Measurements from ENCODE around the gene DCHS2. TPM values are rescaled to one million over a fixed set of nuclear protein-coding genes. Genes with fewer than 3 reads are reported as not detected.
A peak's percentile ranks its signal among the peaks of the same experiment; 100 is the strongest.

DCHS2 gene
- total RNA-seq, 1 donor from 2014 or later: not detected

- DNase-seq (ENCODE audit: low spot score in 2 of 2): no peak
- no peak overlapping the region for H3K27ac ChIP-seq
- no peaks in the 10 kb centered on the region for H3K27me3 ChIP-seq
- intact Hi-C loops (cut with DNase I): no loop called here
- no peak overlapping the region for H3K4me3 ChIP-seq
- peaks cover 0 to 9% of the 10 kb centered on the region in 2 donors for H3K9me3 ChIP-seq
- H3K36me3 ChIP-seq: no peaks in the 10 kb centered on the region
- no peak for TF ChIP-seq CTCF (IDR thresholded peaks at IDR 0.05)
- H3K4me1 ChIP-seq: no peaks in the 10 kb centered on the region
These were observed 85.4 kb downstream of the DCHS2 start for GRCh38 chr4:154406018-154406795.

DNA sequence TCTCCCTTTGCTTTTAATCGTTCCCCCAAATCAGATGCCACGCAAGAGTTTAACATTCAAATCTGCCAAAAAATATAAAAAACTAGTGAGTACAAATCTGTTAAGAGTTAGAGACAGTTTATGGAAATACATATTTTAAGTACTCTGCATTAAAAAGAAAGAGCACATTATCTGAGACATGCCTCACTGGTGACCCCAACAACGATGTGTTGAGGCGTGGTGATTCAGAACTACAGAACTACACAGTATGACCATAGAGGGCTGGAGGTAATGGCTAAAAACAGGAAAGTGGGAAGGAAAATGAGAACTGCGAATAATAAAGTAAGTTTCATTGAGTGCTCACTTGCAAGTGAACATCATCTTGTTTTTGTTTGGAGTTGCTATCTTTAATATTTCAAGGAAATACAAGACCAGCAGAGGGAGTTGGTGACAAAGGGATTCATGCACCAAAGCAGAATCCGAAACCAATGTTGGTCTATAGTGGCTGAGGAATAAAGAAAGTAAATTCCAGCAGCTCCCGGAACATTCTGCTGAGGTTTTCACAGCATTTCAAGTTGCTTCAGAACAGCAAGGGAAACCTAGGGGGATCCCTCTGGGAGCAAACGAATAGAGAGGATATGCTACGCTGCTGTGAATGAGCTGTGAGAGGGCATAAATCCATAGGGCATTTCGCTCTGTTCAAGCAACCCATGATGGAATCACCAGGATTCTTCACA is 92.2 kb downstream of the DCHS2 start:
- H3K27me3 ChIP-seq: no peaks in the 10 kb centered on the region
- intact Hi-C loops (cut with DNase I): no loop called here
- H3K9me3 ChIP-seq: no peaks in the 10 kb centered on the region
- H3K36me3 ChIP-seq: no peaks in the 10 kb centered on the region
- TF ChIP-seq CTCF (IDR thresholded peaks at IDR 0.05): peak in 1 of 3 experiments; percentile 30
- DNase-seq (ENCODE audit: low spot score in 2 of 2): no peak
- no peaks in the 10 kb centered on the region for H3K4me1 ChIP-seq
- H3K4me3 ChIP-seq: no peak overlapping the region
- no peak overlapping the region for H3K27ac ChIP-seq

- H3K4me3 ChIP-seq: no peak overlapping the region
- no peaks in the 10 kb centered on the region for H3K9me3 ChIP-seq
- no peaks in the 10 kb centered on the region for H3K27me3 ChIP-seq
- no peaks in the 10 kb centered on the region for H3K36me3 ChIP-seq
- no peaks in the 10 kb centered on the region for H3K4me1 ChIP-seq
- no peak for TF ChIP-seq CTCF (IDR thresholded peaks at IDR 0.05)
- no peak for DNase-seq (ENCODE audit: low spot score in 2 of 2)
- no peak overlapping the region for H3K27ac ChIP-seq
- intact Hi-C loops (cut with DNase I): no loop called here
These were observed 101.3 kb downstream of the DCHS2 start for GRCh38 chr4:154390324-154390723.

DNA sequence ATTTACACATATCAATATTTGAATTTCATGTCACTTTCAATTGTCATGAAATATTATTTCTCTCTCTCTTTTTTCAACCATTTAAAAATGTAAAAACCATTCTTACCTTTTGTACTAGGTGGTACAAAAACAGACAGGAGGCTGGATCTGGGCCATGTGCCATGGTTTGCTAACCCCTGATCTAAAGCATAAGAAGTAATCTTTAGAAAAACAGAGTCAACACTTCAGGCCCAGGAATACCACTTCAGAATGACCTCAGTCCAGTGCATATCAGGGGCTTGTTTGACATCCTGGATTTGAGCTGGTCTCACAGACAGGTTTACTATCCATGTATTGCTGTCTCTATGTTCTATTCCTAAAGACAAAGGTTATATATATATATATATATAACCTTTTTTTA is 102.5 kb downstream of the DCHS2 start:
- no peak overlapping the region for H3K4me3 ChIP-seq
- H3K4me1 ChIP-seq: no peaks in the 10 kb centered on the region
- no peak overlapping the region for H3K27ac ChIP-seq
- no peaks in the 10 kb centered on the region for H3K9me3 ChIP-seq
- no peaks in the 10 kb centered on the region for H3K36me3 ChIP-seq
- no peaks in the 10 kb centered on the region for H3K27me3 ChIP-seq
- no peak for TF ChIP-seq CTCF (IDR thresholded peaks at IDR 0.05)
- DNase-seq (ENCODE audit: low spot score in 2 of 2): no peak
- intact Hi-C loops (cut with DNase I): no loop called here

GRCh38 chr4:154384012-154384411 is 107.6 kb downstream of the DCHS2 start:
- Histone ChIP-seq H3K27ac (no peak overlapping the region), H3K27me3 (no peaks in the 10 kb centered on the region), H3K36me3 (no peaks in the 10 kb centered on the region), H3K9me3 (no peaks in the 10 kb centered on the region), H3K4me3 (no peak overlapping the region), H3K4me1 (no peaks in the 10 kb centered on the region)
- intact Hi-C loops (cut with DNase I): no loop called here
- TF ChIP-seq CTCF (IDR thresholded peaks at IDR 0.05): no peak
- no peak for DNase-seq (ENCODE audit: low spot score in 2 of 2)
